Activated CD4-positive, alpha-beta memory T cell treated with anti-CD3 and anti-CD28 coated beads for 36 hours (primary cell): Measurements from ENCODE around the gene F11R. TPM values are rescaled to one million over a fixed set of nuclear protein-coding genes. Genes with fewer than 3 reads are reported as not detected.
"Not testable (repeated sequence)": the region's sequence is repeated elsewhere in the genome, so short reads cannot be mapped to it uniquely, and the experiment has no call there.

Source experiments
- CTCF ChIA-PET: fragments of 350-600 bp; sonication (Branson Sonifier 250); formaldehyde crosslinking; loops from one replicate; lab custom pipeline; 2021; ENCODE audit warnings: antibody characterized with exemption, inconsistent platforms; lab: Charles Lee
- POLR2A ChIA-PET: fragments of 350-600 bp; sonication (Branson Sonifier 250); formaldehyde crosslinking; loops from one replicate; lab custom pipeline; 2021; ENCODE audit warnings: antibody characterized with exemption; lab: Charles Lee
- DNase-seq: peaks from one replicate; pipeline ENCODE4 v3.0.0-alpha.2; 2020
- H3K27ac Mint-ChIP-seq: one replicate; pipeline ENCODE4 v1.8.0; 2021; ENCODE audit warnings: mixed read lengths
- H3K27me3 Mint-ChIP-seq: one replicate; pipeline ENCODE4 v1.8.0; 2021; ENCODE audit warnings: mixed read lengths
- H3K36me3 Mint-ChIP-seq: one replicate; pipeline ENCODE4 v1.8.0; 2021; ENCODE audit warnings: mixed read lengths
- H3K4me1 Mint-ChIP-seq: one replicate; pipeline ENCODE4 v1.8.0; 2021; ENCODE audit warnings: low read depth, mixed read lengths
- H3K4me3 Mint-ChIP-seq: one replicate; pipeline ENCODE4 v1.8.0; 2021; ENCODE audit warnings: mild to moderate bottlenecking, mixed read lengths
- H3K9me3 Mint-ChIP-seq: one replicate; pipeline ENCODE4 v1.8.0; 2021; ENCODE audit warnings: mixed read lengths
- intact Hi-C: fragments of 100-400 bp; cut with micrococcal nuclease; formaldehyde crosslinking; loops from one replicate; pipeline ENCODE4 v1.15.1; 2023
- total RNA-seq, 2 experiments: library from RNA; stranded (reverse); gene quantifications; one replicate each; pipeline ENCODE4 v1.2.3, GENCODE V29; 2021

F11R gene
- total RNA-seq, 2 experiments from 2014 or later = 21.3 to 25.3 TPM

- H3K4me3 Mint-ChIP-seq, H3K36me3 Mint-ChIP-seq, H3K27ac Mint-ChIP-seq, H3K27me3 Mint-ChIP-seq, POLR2A ChIA-PET, H3K9me3 Mint-ChIP-seq, H3K4me1 Mint-ChIP-seq, DNase-seq: not testable (repeated sequence)
- intact Hi-C loops = loop anchor here (10.0 kb wide), 1 partner anchor 65 kb away; the partner anchor contains the start of gene ITLN1
- CTCF ChIA-PET = interaction anchor here (3.3 to 6.5 kb wide), 3 partner anchors 8 to 172 kb away, joined by 24 to 296 read pairs (median 154); no protein-coding TSS in a partner anchor
Observed at GRCh38 chr1:160949216-160949880, 71.6 kb downstream of the F11R start.

GRCh38 chr1:160947174-160947759 lies 73.7 kb downstream of the F11R start:
- POLR2A ChIA-PET, H3K27ac Mint-ChIP-seq, H3K27me3 Mint-ChIP-seq, H3K4me3 Mint-ChIP-seq, DNase-seq, H3K4me1 Mint-ChIP-seq, H3K9me3 Mint-ChIP-seq, H3K36me3 Mint-ChIP-seq, CTCF ChIA-PET: not testable (repeated sequence)
- intact Hi-C loops = loop anchor here (10.0 kb wide), 1 partner anchor 62 kb away; the partner anchor contains the start of gene ITLN1

- H3K36me3 Mint-ChIP-seq, DNase-seq, H3K4me1 Mint-ChIP-seq, H3K27me3 Mint-ChIP-seq, POLR2A ChIA-PET, H3K4me3 Mint-ChIP-seq, H3K27ac Mint-ChIP-seq, H3K9me3 Mint-ChIP-seq: not testable (repeated sequence)
- CTCF ChIA-PET = interaction anchor here (2.1 to 2.2 kb wide), 2 partner anchors 111 to 168 kb away, joined by 6 to 11 read pairs; no protein-coding TSS in a partner anchor
- intact Hi-C loops = loop anchor here (10.0 kb wide), 1 partner anchor 61 kb away; the partner anchor contains the start of gene ITLN1
Observed at GRCh38 chr1:160945881-160946280, 75.1 kb downstream of the F11R start.

Other genes with a start within 250 kb of the F11R start
- 1 to 10 TPM; 4.8 to 4.9 TPM for gene LY9, start 225.0 kb downstream of the F11R start, total RNA-seq
- under 1 TPM in 1 of 2 experiments, not detected in 1; 0.14 TPM for gene CD244, start 158.3 kb downstream of the F11R start, total RNA-seq
- not detected for gene ITLN1, start 136.0 kb downstream of the F11R start, total RNA-seq
- gene ITLN2, start 66.3 kb downstream of the F11R start, total RNA-seq = not detected
- gene TSTD1, start 17.8 kb upstream of the F11R start, total RNA-seq = 10 to 100 TPM; 70.2 to 77.7 TPM
- 10 to 100 TPM; 43.4 to 43.7 TPM for gene USF1, start 24.8 kb upstream of the F11R start, total RNA-seq
- 100 to 1,000 TPM; 171 to 178 TPM for gene ARHGAP30, start 48.7 kb upstream of the F11R start, total RNA-seq
- gene NECTIN4, start 68.4 kb upstream of the F11R start, total RNA-seq = under 1 TPM in 1 of 2 experiments, not detected in 1; 0.05 TPM
- 1 to 10 TPM; 1.2 to 1.6 TPM for gene KLHDC9, start 77.2 kb upstream of the F11R start, total RNA-seq
- gene PFDN2, start 96.9 kb upstream of the F11R start, total RNA-seq = 100 to 1,000 TPM; 152 to 155 TPM
- 10 to 100 TPM; 65.2 to 66.5 TPM for gene NIT1, start 97.0 kb upstream of the F11R start, total RNA-seq
- 10 to 100 TPM; 35.0 to 40.2 TPM for gene DEDD, start 111.5 kb upstream of the F11R start, total RNA-seq
- gene UFC1, start 132.8 kb upstream of the F11R start, total RNA-seq = 10 to 100 TPM; 87.7 to 91.0 TPM
- gene USP21, start 138.3 kb upstream of the F11R start, total RNA-seq = 10 to 100 TPM; 25.4 to 28.6 TPM
- gene PPOX, start 145.3 kb upstream of the F11R start, total RNA-seq = 10 to 100 TPM; 27.0 to 30.7 TPM
- gene B4GALT3, start 156.4 kb upstream of the F11R start, total RNA-seq = 10 to 100 TPM; 46.3 to 50.9 TPM
- gene ADAMTS4, start 177.9 kb upstream of the F11R start, total RNA-seq = 1 to 10 TPM; 2.3 to 3.0 TPM
- gene NDUFS2, start 181.2 kb upstream of the F11R start, total RNA-seq = 100 to 1,000 TPM in 1 of 2 experiments, 10 to 100 TPM in 1; 98.3 to 103 TPM
- 1 to 10 TPM in 1 of 2 experiments, under 1 TPM in 1; 0.99 to 2.0 TPM for gene FCER1G, start 194.1 kb upstream of the F11R start, total RNA-seq
- gene APOA2, start 202.5 kb upstream of the F11R start, total RNA-seq = not detected
- 10 to 100 TPM; 14.8 to 15.4 TPM for gene TOMM40L, start 204.9 kb upstream of the F11R start, total RNA-seq
- not detected for gene NR1I3, start 217.1 kb upstream of the F11R start, total RNA-seq
- gene PCP4L1, start 237.6 kb upstream of the F11R start, total RNA-seq = under 1 TPM in 1 of 2 experiments, not detected in 1; 0.22 TPM